Caco-2 (cell line): ENCODE measurements around the gene SLC2A4. TPM values are rescaled to one million over a fixed set of nuclear protein-coding genes. Genes with fewer than 3 reads are reported as not detected.

Source experiments
- BruUV-seq: library from RNA; stranded (reverse); fragments of 400-500 nt; replicated peaks from 2 replicates; lab custom pipeline; 2021; lab: Mats Ljungman, UMichigan
- CTCF ChIA-PET: fragments of 300-600 bp; sonication (Branson Sonifier 250); formaldehyde crosslinking; loops from one replicate; lab custom pipeline; 2022; ENCODE audit warnings: antibody characterized with exemption; lab: Charles Lee
- POLR2A ChIA-PET: fragments of 300-600 bp; sonication (Branson Sonifier 250); formaldehyde crosslinking; loops from one replicate; lab custom pipeline; 2022; ENCODE audit warnings: antibody characterized with exemption; lab: Charles Lee
- DNase-seq, 2 experiments: peaks; one replicate each; pipeline versions ENCODE4 v3.0.0 to v3.0.0-alpha.2; 2020 to 2022
- H3K27me3 ChIP-seq: replicated peaks from 2 replicates; pipeline ENCODE4 v1.6.0; 2011; ENCODE audit warnings: low read length; ENCODE audit not compliant: control insufficient read depth, insufficient read depth
- H3K36me3 ChIP-seq: 2 replicates; pipeline ENCODE4 v1.5.1; 2011; ENCODE audit warnings: low read length; ENCODE audit not compliant: control insufficient read depth, insufficient read depth
- H3K4me1 ChIP-seq: fragments of 250-450 bp; sonication (Bioruptor Pico); 2 replicates; pipeline ENCODE4 v1.5.1; 2020; ENCODE audit warnings: mild to moderate bottlenecking
- H3K4me3 ChIP-seq: 2 replicates; pipeline ENCODE4 v1.5.1; 2011; ENCODE audit warnings: low read depth, mild to moderate bottlenecking, control low read depth, low read length
- H3K9me3 ChIP-seq: fragments of 250-450 bp; sonication (Bioruptor Pico); 2 replicates; pipeline ENCODE4 v1.5.1; 2020; ENCODE audit warnings: mild to moderate bottlenecking, moderate library complexity
- H3K27ac Mint-ChIP-seq: one replicate; pipeline ENCODE4 v1.8.0; 2022; ENCODE audit warnings: mixed read lengths; ENCODE audit not compliant: unreplicated experiment
- H3K27me3 Mint-ChIP-seq: one replicate; pipeline ENCODE4 v1.8.0; 2022; ENCODE audit warnings: mixed read lengths; ENCODE audit not compliant: insufficient read depth, unreplicated experiment
- H3K36me3 Mint-ChIP-seq: one replicate; pipeline ENCODE4 v1.8.0; 2022; ENCODE audit warnings: mild to moderate bottlenecking, mixed read lengths; ENCODE audit not compliant: insufficient read depth, unreplicated experiment
- H3K4me1 Mint-ChIP-seq: one replicate; pipeline ENCODE4 v1.8.0; 2022; ENCODE audit warnings: low read depth, mixed read lengths; ENCODE audit not compliant: unreplicated experiment
- H3K4me3 Mint-ChIP-seq: one replicate; pipeline ENCODE4 v1.8.0; 2022; ENCODE audit warnings: mild to moderate bottlenecking, moderate library complexity, mixed read lengths; ENCODE audit not compliant: unreplicated experiment
- H3K9me3 Mint-ChIP-seq: one replicate; pipeline ENCODE4 v1.8.0; 2022; ENCODE audit warnings: mixed read lengths; ENCODE audit not compliant: unreplicated experiment
- intact Hi-C: fragments of 100-400 bp; cut with micrococcal nuclease; formaldehyde crosslinking; loops from one replicate; pipeline ENCODE4 v1.10.0; 2022; ENCODE audit not compliant: unreplicated experiment
- total RNA-seq: library from RNA; stranded (reverse); gene quantifications from 2 replicates; pipeline ENCODE4 v1.2.3, GENCODE V29; 2022
- TF ChIP-seq, protein P1 (sequence below), 2 experiments: fragments of 200-600 bp in 1 of 2; IDR thresholded peaks; 1 replicate in 1 of 2; 2 replicates in 1 of 2; pipeline versions ENCODE4 v1.5.1 to v1.8.0; 2011 to 2022; ENCODE audit warnings: antibody characterized with exemption in 1 of 2, control low read depth in 1 of 2, inconsistent platforms in 1 of 2, low read depth in 1 of 2, low read length in 1 of 2, mild to moderate bottlenecking in 1 of 2, moderate library complexity in 1 of 2; ENCODE audit not compliant: insufficient read depth in 1 of 2, severe bottlenecking in 1 of 2, unreplicated experiment in 1 of 2

SLC2A4 gene
- total RNA-seq, 1 experiment from 2014 or later: 0.88 TPM

- H3K27me3 Mint-ChIP-seq: no peaks in the 10 kb centered on the region
- TF ChIP-seq, protein P1, sequence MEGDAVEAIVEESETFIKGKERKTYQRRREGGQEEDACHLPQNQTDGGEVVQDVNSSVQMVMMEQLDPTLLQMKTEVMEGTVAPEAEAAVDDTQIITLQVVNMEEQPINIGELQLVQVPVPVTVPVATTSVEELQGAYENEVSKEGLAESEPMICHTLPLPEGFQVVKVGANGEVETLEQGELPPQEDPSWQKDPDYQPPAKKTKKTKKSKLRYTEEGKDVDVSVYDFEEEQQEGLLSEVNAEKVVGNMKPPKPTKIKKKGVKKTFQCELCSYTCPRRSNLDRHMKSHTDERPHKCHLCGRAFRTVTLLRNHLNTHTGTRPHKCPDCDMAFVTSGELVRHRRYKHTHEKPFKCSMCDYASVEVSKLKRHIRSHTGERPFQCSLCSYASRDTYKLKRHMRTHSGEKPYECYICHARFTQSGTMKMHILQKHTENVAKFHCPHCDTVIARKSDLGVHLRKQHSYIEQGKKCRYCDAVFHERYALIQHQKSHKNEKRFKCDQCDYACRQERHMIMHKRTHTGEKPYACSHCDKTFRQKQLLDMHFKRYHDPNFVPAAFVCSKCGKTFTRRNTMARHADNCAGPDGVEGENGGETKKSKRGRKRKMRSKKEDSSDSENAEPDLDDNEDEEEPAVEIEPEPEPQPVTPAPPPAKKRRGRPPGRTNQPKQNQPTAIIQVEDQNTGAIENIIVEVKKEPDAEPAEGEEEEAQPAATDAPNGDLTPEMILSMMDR (IDR thresholded peaks at IDR 0.05; ENCODE audit: insufficient read depth in 1 of 2, low read depth in 1 of 2, low read length in 1 of 2, severe bottlenecking in 1 of 2, unreplicated experiment in 1 of 2): no peak
- intact Hi-C loops: loop anchor here (1.0 kb wide), 1 partner anchor 13 kb away; the partner anchor contains the start of gene PHF23
- Histone ChIP-seq H3K4me1 (no peaks in the 10 kb centered on the region), H3K27me3 (no peaks in the 10 kb centered on the region), H3K9me3 (no peaks in the 10 kb centered on the region), H3K4me3 (peak within 1 kb of the TSS; percentile 70), H3K36me3 (no peaks in the 10 kb centered on the region)
- peak within 1 kb of the TSS; percentile 98 for H3K27ac Mint-ChIP-seq
- H3K4me3 Mint-ChIP-seq: peak within 1 kb of the TSS; percentile 88
- no TSS peak for BruUV-seq
- peak; percentile 88 to 93 for DNase-seq
- ChIA-PET POLR2A (interaction anchor here (1.0 kb wide), 1 partner anchor 10 kb away, joined by 3 read pairs; the partner anchor contains the start of gene GABARAP), CTCF (interaction anchor here (1.0 kb wide), 1 partner anchor 11 kb away, joined by 3 read pairs; no protein-coding TSS in a partner anchor)
- peaks cover 66% of the 10 kb centered on the region for H3K36me3 Mint-ChIP-seq
- no peaks in the 10 kb centered on the region for H3K9me3 Mint-ChIP-seq
- H3K4me1 Mint-ChIP-seq: peaks cover 11% of the 10 kb centered on the region
Measured at GRCh38 chr17:7252176-7253043, 29.1 kb upstream of the SLC2A4 start, which contains the start of gene ELP5. Gene ELP5 (plus strand): TSS chr17:7252215. CDS start chr17:7252551, 336 bp downstream.

DNA sequence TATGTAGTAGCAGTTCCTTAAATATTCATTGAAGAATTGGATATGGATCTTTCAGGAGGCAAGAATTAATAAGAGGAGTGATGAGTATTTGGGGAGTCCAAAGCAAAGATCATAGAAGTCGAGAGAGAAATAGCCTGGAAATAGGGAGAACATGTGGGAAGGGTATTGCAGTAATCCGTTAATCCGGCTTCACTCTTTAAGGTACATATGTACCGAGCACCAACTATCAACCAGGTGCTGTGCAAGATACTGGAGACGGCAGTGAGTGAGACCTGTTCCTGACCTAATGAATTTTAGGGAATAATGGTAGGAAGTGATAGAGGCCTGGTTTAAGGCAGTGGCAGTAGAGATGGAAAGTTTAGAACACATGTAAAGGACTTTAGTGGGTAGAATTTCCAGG is 28.4 kb upstream of the SLC2A4 start:
- POLR2A ChIA-PET: no interaction called here
- Mint-ChIP-seq H3K36me3 (peaks cover 73% of the 10 kb centered on the region), H3K9me3 (no peaks in the 10 kb centered on the region), H3K27ac (peak overlapping the region; percentile 98), H3K4me3 (peak overlapping the region; percentile 88), H3K4me1 (peaks cover 11% of the 10 kb centered on the region), H3K27me3 (no peaks in the 10 kb centered on the region)
- CTCF ChIA-PET: no interaction called here
- peak overlapping the region; percentile 70 for H3K4me3 ChIP-seq
- no peaks in the 10 kb centered on the region for H3K27me3 ChIP-seq
- intact Hi-C loops: no loop called here
- H3K36me3 ChIP-seq: no peaks in the 10 kb centered on the region
- TF ChIP-seq, protein P1 (IDR thresholded peaks at IDR 0.05; ENCODE audit: insufficient read depth in 1 of 2, low read depth in 1 of 2, low read length in 1 of 2, severe bottlenecking in 1 of 2, unreplicated experiment in 1 of 2): no peak
- BruUV-seq: TSS peak; percentile 76
- DNase-seq: no peak
- H3K9me3 ChIP-seq: no peaks in the 10 kb centered on the region
- H3K4me1 ChIP-seq: no peaks in the 10 kb centered on the region

DNA sequence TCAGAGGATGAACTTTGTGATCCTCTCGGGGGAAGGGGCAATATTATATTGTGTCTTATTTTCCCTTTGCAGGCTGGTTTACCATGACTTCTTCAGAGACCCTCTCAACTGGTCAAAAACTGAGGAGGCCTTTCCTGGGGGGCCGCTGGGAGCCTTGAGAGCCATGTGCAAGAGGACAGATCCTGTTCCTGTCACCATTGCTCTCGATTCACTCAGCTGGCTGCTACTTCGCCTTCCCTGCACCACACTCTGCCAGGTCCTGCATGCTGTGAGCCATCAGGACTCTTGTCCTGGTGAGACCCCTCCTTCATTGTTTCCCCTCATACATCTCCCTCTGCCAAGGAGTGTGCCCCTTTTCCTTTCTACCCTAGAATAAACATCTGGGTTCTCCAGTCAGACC is 27.0 kb upstream of the SLC2A4 start:
- Mint-ChIP-seq H3K4me3 (no peak overlapping the region), H3K4me1 (peaks cover 11% of the 10 kb centered on the region), H3K27ac (no peak overlapping the region), H3K9me3 (no peaks in the 10 kb centered on the region), H3K27me3 (no peaks in the 10 kb centered on the region), H3K36me3 (peaks cover 75% of the 10 kb centered on the region)
- Histone ChIP-seq H3K36me3 (no peaks in the 10 kb centered on the region; the same call in 1 of the 2 replicates), H3K4me3 (no peak overlapping the region), H3K9me3 (no peaks in the 10 kb centered on the region), H3K4me1 (peaks cover 9% of the 10 kb centered on the region), H3K27me3 (no peaks in the 10 kb centered on the region)
- no TSS peak for BruUV-seq
- TF ChIP-seq, protein P1 (IDR thresholded peaks at IDR 0.05; ENCODE audit: insufficient read depth in 1 of 2, low read depth in 1 of 2, low read length in 1 of 2, severe bottlenecking in 1 of 2, unreplicated experiment in 1 of 2): no peak
- ChIA-PET POLR2A (no interaction called here), CTCF (no interaction called here)
- DNase-seq: no peak
- intact Hi-C loops: no loop called here
